Activated T-helper 1 cell treated with anti-CD3 and anti-CD28 coated beads, Interleukin-12 subunit alpha, Interleukin-12 subunit beta, Interleukin-2, Interleukin-4 antibody, amounts not matched to agents 30 ng/mL and 10 ng/mL and 1 ng/mL, durations not matched to agents 14 hours and 24 hours and 36 hours (primary cell): ENCODE measurements around the gene CCDC60. TPM values are rescaled to one million over a fixed set of nuclear protein-coding genes. Genes with fewer than 3 reads are reported as not detected.

ENCODE experiments used
- DNase-seq: peaks from one replicate; pipeline ENCODE4 v3.0.0; 2021; ENCODE audit warnings: low spot score
- H3K27ac Mint-ChIP-seq: one replicate; pipeline ENCODE4 v1.8.0; 2021; ENCODE audit warnings: mild to moderate bottlenecking, mixed read lengths
- H3K27me3 Mint-ChIP-seq: one replicate; pipeline ENCODE4 v1.8.0; 2022; ENCODE audit warnings: mild to moderate bottlenecking, moderate library complexity, mixed read lengths; ENCODE audit not compliant: insufficient read depth
- H3K36me3 Mint-ChIP-seq: one replicate; pipeline ENCODE4 v1.8.0; 2021; ENCODE audit warnings: low read depth, mixed read lengths
- H3K4me1 Mint-ChIP-seq: one replicate; pipeline ENCODE4 v1.8.0; 2021; ENCODE audit warnings: low read depth, mixed read lengths
- H3K4me3 Mint-ChIP-seq: one replicate; pipeline ENCODE4 v1.8.0; 2021; ENCODE audit warnings: mild to moderate bottlenecking, moderate library complexity, mixed read lengths
- H3K9me3 Mint-ChIP-seq: one replicate; pipeline ENCODE4 v1.8.0; 2021; ENCODE audit warnings: mixed read lengths
- intact Hi-C: fragments of 100-400 bp; cut with micrococcal nuclease; formaldehyde crosslinking; loops from one replicate; pipeline ENCODE4 v1.15.1; 2024
- total RNA-seq: library from RNA; stranded (reverse); gene quantifications from 2 replicates; pipeline ENCODE4 v1.2.3, GENCODE V29; 2022

CCDC60 gene
- total RNA-seq, result not detected in 2 replicates

GRCh38 chr12:119334430-119335170 is at the start of gene CCDC60:
TSS of gene CCDC60 (plus strand) at chr12:119334729. CDS start at chr12:119335177, 448 bp downstream.
- Mint-ChIP-seq H3K36me3 (no peaks in the 10 kb centered on the region), H3K4me3 (no peak within 1 kb of the TSS), H3K9me3 (no peaks in the 10 kb centered on the region), H3K27me3 (peaks cover 7% of the 10 kb centered on the region), H3K4me1 (no peaks in the 10 kb centered on the region), H3K27ac (no peak within 1 kb of the TSS)
- intact Hi-C loops, result no loop called here
- DNase-seq, result no peak

- Mint-ChIP-seq H3K27ac (no peak overlapping the region), H3K4me1 (no peaks in the 10 kb centered on the region), H3K36me3 (no peaks in the 10 kb centered on the region), H3K4me3 (no peak overlapping the region), H3K27me3 (peaks cover 4% of the 10 kb centered on the region), H3K9me3 (no peaks in the 10 kb centered on the region)
- no peak for DNase-seq
- intact Hi-C loops, result no loop called here
Observed at GRCh38 chr12:119288576-119288975, 46.0 kb upstream of the CCDC60 start.

GRCh38 chr12:119292893-119293630 is 41.5 kb upstream of the CCDC60 start:
- Mint-ChIP-seq H3K27me3 (peaks cover 3% of the 10 kb centered on the region), H3K36me3 (no peaks in the 10 kb centered on the region), H3K4me3 (no peak overlapping the region), H3K27ac (no peak overlapping the region), H3K9me3 (no peaks in the 10 kb centered on the region), H3K4me1 (no peaks in the 10 kb centered on the region)
- intact Hi-C loops, result no loop called here
- no peak for DNase-seq

DNA sequence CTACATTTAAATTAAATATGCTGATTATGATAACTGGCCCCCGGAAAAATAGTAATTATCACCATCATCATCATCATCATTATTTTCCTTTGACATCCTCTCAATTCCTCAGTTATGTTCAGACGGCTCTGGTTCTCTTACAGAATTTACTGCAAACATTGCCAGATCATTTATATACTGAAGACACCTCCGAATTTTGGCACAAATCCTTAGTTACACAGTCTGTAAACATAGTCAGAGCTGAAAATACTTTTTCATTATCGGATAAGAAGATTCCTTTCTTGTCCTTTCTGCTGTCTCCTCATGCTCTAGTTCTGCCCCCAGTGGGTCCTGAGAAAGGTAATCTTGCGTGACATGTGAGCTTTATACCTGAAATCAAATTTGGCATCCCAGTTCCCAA is 40.3 kb upstream of the CCDC60 start:
- Mint-ChIP-seq H3K27me3 (no peaks in the 10 kb centered on the region), H3K4me1 (no peaks in the 10 kb centered on the region), H3K9me3 (no peaks in the 10 kb centered on the region), H3K36me3 (no peaks in the 10 kb centered on the region), H3K27ac (no peak overlapping the region), H3K4me3 (no peak overlapping the region)
- no peak for DNase-seq
- intact Hi-C loops, result no loop called here

DNA sequence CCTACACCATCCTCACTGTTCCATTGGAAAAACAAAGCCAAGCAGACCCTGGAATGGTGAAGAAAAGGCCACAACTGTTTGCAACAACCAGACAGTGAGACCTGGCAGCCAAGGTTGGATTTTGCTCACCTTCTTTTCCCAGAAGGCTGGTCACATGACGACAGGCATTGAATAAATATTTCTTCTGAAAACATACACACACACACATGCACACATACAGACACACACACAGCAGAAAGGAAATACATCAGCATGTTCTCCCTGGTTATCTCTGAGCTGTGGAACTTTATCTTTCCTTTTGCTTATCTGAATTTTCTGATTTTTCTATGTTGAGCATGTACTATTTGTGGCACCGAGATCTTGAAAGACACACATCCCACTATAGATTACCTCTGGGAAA is 38.0 kb upstream of the CCDC60 start:
- no peak overlapping the region for H3K27ac Mint-ChIP-seq
- H3K9me3 Mint-ChIP-seq, result no peaks in the 10 kb centered on the region

DNA sequence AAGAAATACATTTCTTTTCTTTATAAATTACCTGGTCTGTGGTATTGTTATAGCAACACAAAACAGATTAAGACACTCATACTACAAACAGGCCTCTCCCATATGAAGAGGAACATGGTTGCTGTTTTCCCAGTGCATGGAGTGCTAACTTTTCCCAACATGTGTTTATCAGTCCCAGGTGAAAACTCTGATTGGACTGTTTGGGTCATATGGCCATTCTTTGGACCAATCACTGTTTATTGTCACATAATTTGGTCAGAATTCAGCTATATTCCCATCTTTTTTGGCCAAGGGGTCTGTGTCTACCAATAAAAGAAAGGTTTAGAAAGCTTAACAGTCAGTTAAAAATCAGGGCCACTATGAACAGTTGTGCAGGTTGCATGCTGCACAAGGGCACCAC is 35.4 kb upstream of the CCDC60 start:
- no peaks in the 10 kb centered on the region for H3K4me1 Mint-ChIP-seq
- no peaks in the 10 kb centered on the region for H3K9me3 Mint-ChIP-seq
- H3K36me3 Mint-ChIP-seq, result no peaks in the 10 kb centered on the region
- no peaks in the 10 kb centered on the region for H3K27me3 Mint-ChIP-seq
- no peak overlapping the region for H3K4me3 Mint-ChIP-seq
- no peak for DNase-seq
- intact Hi-C loops, result no loop called here
- no peak overlapping the region for H3K27ac Mint-ChIP-seq

More for the DNA sequence above, 38.0 kb upstream of the CCDC60 start:
- DNase-seq, result no peak
- Mint-ChIP-seq H3K4me1 (no peaks in the 10 kb centered on the region), H3K4me3 (no peak overlapping the region), H3K36me3 (no peaks in the 10 kb centered on the region), H3K27me3 (no peaks in the 10 kb centered on the region)
- intact Hi-C loops, result no loop called here

DNA sequence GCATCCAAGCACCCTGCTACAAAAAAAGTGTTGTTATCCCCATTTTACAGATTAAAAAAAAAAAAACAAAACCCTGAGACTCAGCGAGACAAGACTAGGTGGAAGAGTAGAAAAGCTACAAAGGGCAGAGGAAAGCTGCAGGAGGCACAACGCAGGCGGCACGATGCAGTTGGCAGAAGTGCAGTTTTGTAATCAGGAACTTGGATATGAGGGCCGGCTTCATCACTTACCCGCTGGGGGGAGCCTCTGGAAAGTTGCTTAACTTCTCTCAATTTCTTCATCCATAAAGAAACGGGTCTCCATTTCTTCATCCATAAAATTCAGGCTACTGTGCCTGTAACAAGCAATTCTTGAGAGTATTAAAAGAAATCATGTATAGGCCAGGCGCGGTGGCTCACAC is 33.1 kb upstream of the CCDC60 start:
- intact Hi-C loops, result no loop called here
- no peak overlapping the region for H3K4me3 Mint-ChIP-seq
- H3K4me1 Mint-ChIP-seq, result no peaks in the 10 kb centered on the region
- no peaks in the 10 kb centered on the region for H3K9me3 Mint-ChIP-seq
- no peaks in the 10 kb centered on the region for H3K36me3 Mint-ChIP-seq
- no peak overlapping the region for H3K27ac Mint-ChIP-seq
- DNase-seq, result no peak
- H3K27me3 Mint-ChIP-seq, result no peaks in the 10 kb centered on the region

DNA sequence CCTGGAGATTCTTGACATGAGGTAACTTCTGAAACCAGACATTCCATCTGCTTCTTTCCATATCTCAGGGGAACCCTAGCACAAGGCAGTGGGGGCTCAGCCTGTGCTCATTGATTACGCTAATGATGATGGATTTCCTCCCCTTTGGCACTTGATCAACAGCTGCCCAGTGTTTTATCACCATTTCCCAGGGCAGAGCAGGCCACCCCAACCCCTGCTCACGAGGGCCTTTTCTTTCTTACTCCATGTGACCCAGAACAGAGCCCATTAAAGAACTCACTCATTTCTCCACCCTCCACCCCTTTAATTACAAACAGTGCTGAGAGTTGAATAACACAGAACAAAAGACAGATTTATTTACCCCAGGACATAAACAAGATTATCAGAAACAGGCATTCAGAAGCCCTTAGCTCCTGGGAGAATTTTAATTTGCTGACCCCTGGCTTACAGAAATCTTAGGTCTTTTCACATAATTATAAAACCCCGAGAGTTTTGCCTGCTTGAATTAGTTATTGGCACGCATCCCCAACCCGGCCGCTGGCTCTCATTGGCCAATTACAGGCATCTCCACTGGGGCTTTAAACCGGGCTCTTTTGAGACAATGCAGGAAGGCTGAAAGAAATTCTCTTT is 32.0 kb upstream of the CCDC60 start:
- no peak overlapping the region for H3K4me3 Mint-ChIP-seq
- H3K4me1 Mint-ChIP-seq, result no peaks in the 10 kb centered on the region
- H3K9me3 Mint-ChIP-seq, result no peaks in the 10 kb centered on the region
- no peaks in the 10 kb centered on the region for H3K36me3 Mint-ChIP-seq
- DNase-seq, result no peak
- no peaks in the 10 kb centered on the region for H3K27me3 Mint-ChIP-seq
- intact Hi-C loops, result no loop called here
- no peak overlapping the region for H3K27ac Mint-ChIP-seq

- Mint-ChIP-seq H3K36me3 (no peaks in the 10 kb centered on the region), H3K27me3 (no peaks in the 10 kb centered on the region), H3K27ac (no peak overlapping the region), H3K4me1 (no peaks in the 10 kb centered on the region), H3K4me3 (no peak overlapping the region), H3K9me3 (no peaks in the 10 kb centered on the region)
- intact Hi-C loops, result no loop called here
- DNase-seq, result no peak
Observed at GRCh38 chr12:119306593-119306992, 27.9 kb upstream of the CCDC60 start.

- H3K27ac Mint-ChIP-seq, result no peak overlapping the region
- H3K36me3 Mint-ChIP-seq, result no peaks in the 10 kb centered on the region
- DNase-seq, result no peak
- H3K4me1 Mint-ChIP-seq, result no peaks in the 10 kb centered on the region
- intact Hi-C loops, result no loop called here
- no peaks in the 10 kb centered on the region for H3K9me3 Mint-ChIP-seq
- no peaks in the 10 kb centered on the region for H3K27me3 Mint-ChIP-seq
- no peak overlapping the region for H3K4me3 Mint-ChIP-seq
Observed at GRCh38 chr12:119307747-119308146, 26.8 kb upstream of the CCDC60 start.

DNA sequence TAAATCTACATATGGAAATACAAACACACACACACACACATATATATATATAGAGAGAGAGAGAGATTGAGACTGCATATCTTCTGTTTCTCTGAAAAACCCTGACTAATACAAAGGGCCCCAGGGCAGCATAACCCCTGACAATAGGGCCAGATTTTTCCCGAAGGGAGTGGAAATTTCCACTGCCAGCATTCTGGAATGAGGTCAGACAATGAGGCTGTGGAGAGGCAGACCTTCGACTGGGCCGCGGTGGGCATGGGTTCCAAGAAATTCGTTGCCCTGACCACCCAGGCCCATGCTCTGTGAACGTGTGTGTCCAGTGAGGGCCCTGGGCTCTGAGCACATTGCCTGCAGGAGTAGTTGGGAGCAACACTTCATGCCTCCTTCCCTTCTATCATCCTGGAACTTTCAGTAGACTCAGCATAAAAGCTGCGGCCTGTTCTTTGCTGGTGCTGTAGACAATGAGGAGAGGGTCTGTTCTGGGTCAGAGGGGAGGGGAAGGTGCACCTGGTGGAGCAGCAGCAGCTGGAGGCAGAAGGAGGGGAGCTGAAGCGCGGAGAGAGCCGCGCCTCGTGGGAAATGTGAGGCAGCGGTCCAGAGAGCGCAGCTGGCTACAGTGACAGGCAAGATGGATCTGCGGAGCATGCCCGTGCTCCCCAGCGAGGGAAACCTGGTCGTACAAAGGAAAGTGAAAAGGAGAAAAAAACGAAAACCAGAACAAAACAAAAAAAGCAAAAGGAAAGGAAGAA is 25.6 kb upstream of the CCDC60 start:
- intact Hi-C loops, result no loop called here
- Mint-ChIP-seq H3K36me3 (no peaks in the 10 kb centered on the region), H3K4me1 (no peaks in the 10 kb centered on the region), H3K9me3 (no peaks in the 10 kb centered on the region), H3K27ac (no peak overlapping the region), H3K27me3 (no peaks in the 10 kb centered on the region), H3K4me3 (no peak overlapping the region)
- no peak for DNase-seq

DNA sequence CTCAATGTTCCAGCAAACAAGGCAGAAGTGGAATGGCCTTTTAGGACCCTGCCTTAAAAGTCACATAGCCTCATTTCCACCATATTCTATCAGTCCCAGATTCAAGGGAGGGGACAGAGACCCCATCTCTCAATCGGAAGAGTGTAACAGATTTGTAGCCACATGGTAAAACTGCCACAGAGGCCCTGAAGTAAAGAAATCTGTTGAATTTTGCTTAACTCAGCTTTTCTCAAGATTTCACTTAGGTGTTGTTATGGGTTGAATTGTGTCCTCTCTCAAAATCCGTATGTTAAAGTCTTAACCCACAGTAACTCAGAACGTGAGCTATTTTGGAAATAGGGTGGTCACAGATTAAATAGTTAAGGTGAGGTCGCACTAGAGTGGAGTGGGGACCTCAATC is 22.7 kb upstream of the CCDC60 start:
- intact Hi-C loops, result no loop called here
- H3K36me3 Mint-ChIP-seq, result no peaks in the 10 kb centered on the region
- DNase-seq, result no peak
- H3K9me3 Mint-ChIP-seq, result no peaks in the 10 kb centered on the region
- H3K4me3 Mint-ChIP-seq, result no peak overlapping the region
- H3K27ac Mint-ChIP-seq, result no peak overlapping the region
- H3K27me3 Mint-ChIP-seq, result no peaks in the 10 kb centered on the region
- H3K4me1 Mint-ChIP-seq, result no peaks in the 10 kb centered on the region

- DNase-seq, result no peak
- Mint-ChIP-seq H3K27ac (no peak overlapping the region), H3K9me3 (no peaks in the 10 kb centered on the region), H3K4me1 (no peaks in the 10 kb centered on the region), H3K36me3 (no peaks in the 10 kb centered on the region), H3K27me3 (no peaks in the 10 kb centered on the region), H3K4me3 (no peak overlapping the region)
- intact Hi-C loops, result no loop called here
Observed at GRCh38 chr12:119312904-119313303, 21.6 kb upstream of the CCDC60 start.
